Colonic mucosa (tissue), 4 donors: Measurements from ENCODE around the gene PRSS1. TPM values are rescaled to one million over a fixed set of nuclear protein-coding genes. Genes with fewer than 3 reads are reported as not detected.

Source experiments
- DNase-seq: peaks from one replicate; pipeline ENCODE4 v3.0.0-alpha.2; 2020
- H3K27ac ChIP-seq: fragments of 200-600 bp; one replicate; pipeline ENCODE4 v1.8.0; 2021
- H3K27me3 ChIP-seq: fragments of 200-600 bp; one replicate; pipeline ENCODE4 v1.8.0; 2021
- H3K36me3 ChIP-seq: fragments of 200-600 bp; one replicate; pipeline ENCODE4 v1.8.0; 2021
- H3K4me1 ChIP-seq: fragments of 200-600 bp; one replicate; pipeline ENCODE4 v1.8.0; 2021; ENCODE audit warnings: mild to moderate bottlenecking
- H3K4me3 ChIP-seq: fragments of 200-600 bp; one replicate; pipeline ENCODE4 v1.8.0; 2021
- H3K9ac ChIP-seq, 2 donors: one replicate each; pipeline ENCODE4 v1.7.0; 2013; ENCODE audit warnings: control low read depth in 2 of 2, low read depth in 2 of 2, low read length in 2 of 2
- H3K9me3 ChIP-seq: fragments of 200-600 bp; one replicate; pipeline ENCODE4 v1.8.0; 2021
- CTCF ChIP-seq: fragments of 200-600 bp; IDR thresholded peaks from one replicate; pipeline ENCODE4 v1.8.0; 2022; ENCODE audit warnings: antibody characterized with exemption, mild to moderate bottlenecking
- intact Hi-C: fragments of 100-400 bp; cut with DNase I; formaldehyde crosslinking; loops from one replicate; pipeline ENCODE4 v1.14.1; 2022
- total RNA-seq, 2 donors: library from RNA; stranded (reverse); fragmentation: NEBNext Ultra II Directional in 1 of 2; extraction: Animal tissue kit (Norgen Biotek cat#: 25700) in 1 of 2; gene quantifications; one replicate each; pipeline ENCODE4 v1.2.1, GENCODE V29; 2021
- donor health status: healthy.
- donor health status: DM: no; HTN: no; CAD: no.
- donor health status: DM: no; HTN: no; CAD: no.

The PRSS1 gene
- total RNA-seq, 2 donors from 2014 or later: 41.2 TPM; not detected in 1

- H3K27ac ChIP-seq: no peak overlapping the region
- H3K4me1 ChIP-seq: no peaks in the 10 kb centered on the region
- H3K9ac ChIP-seq: no peak overlapping the region
- H3K36me3 ChIP-seq: no peaks in the 10 kb centered on the region
- no peaks in the 10 kb centered on the region for H3K9me3 ChIP-seq
- no peak overlapping the region for H3K4me3 ChIP-seq
- H3K27me3 ChIP-seq: no peaks in the 10 kb centered on the region
- intact Hi-C loops: loop anchor here (10.0 kb wide), 1 partner anchor 183 kb away; no protein-coding TSS in a partner anchor
- no peak for DNase-seq
- no peak for TF ChIP-seq CTCF
These were observed 38.5 kb downstream of the PRSS1 start for GRCh38 chr7:142787783-142788182.

- intact Hi-C loops: loop anchor here (10.0 kb wide), 1 partner anchor 184 kb away; no protein-coding TSS in a partner anchor
- Histone ChIP-seq H3K9ac (no peak overlapping the region), H3K4me3 (no peak overlapping the region), H3K27me3 (no peaks in the 10 kb centered on the region), H3K27ac (no peak overlapping the region), H3K9me3 (no peaks in the 10 kb centered on the region), H3K36me3 (no peaks in the 10 kb centered on the region), H3K4me1 (no peaks in the 10 kb centered on the region)
- DNase-seq: no peak
- no peak for TF ChIP-seq CTCF
These were observed 39.3 kb downstream of the PRSS1 start for GRCh38 chr7:142788303-142789289.

- Histone ChIP-seq H3K4me3 (no peak overlapping the region), H3K9ac (no peak overlapping the region), H3K4me1 (no peaks in the 10 kb centered on the region), H3K27ac (peak overlapping the region; percentile 40), H3K27me3 (no peaks in the 10 kb centered on the region), H3K9me3 (no peaks in the 10 kb centered on the region), H3K36me3 (no peaks in the 10 kb centered on the region)
- TF ChIP-seq CTCF: no peak
- intact Hi-C loops: loop anchor here (10.0 kb wide), 1 partner anchor 185 kb away; no protein-coding TSS in a partner anchor
- DNase-seq: no peak
These were observed 40.2 kb downstream of the PRSS1 start for GRCh38 chr7:142789441-142789840.

- H3K27ac ChIP-seq: peak overlapping the region; percentile 40
- no peaks in the 10 kb centered on the region for H3K9me3 ChIP-seq
- H3K9ac ChIP-seq: no peak overlapping the region
- DNase-seq: no peak
- peaks cover 3% of the 10 kb centered on the region for H3K27me3 ChIP-seq
- no peaks in the 10 kb centered on the region for H3K36me3 ChIP-seq
- H3K4me1 ChIP-seq: no peaks in the 10 kb centered on the region
- no peak overlapping the region for H3K4me3 ChIP-seq
- intact Hi-C loops: no loop called here
- TF ChIP-seq CTCF: no peak
These were observed 40.8 kb downstream of the PRSS1 start for GRCh38 chr7:142790056-142790455.

GRCh38 chr7:142790555-142790954 is 41.3 kb downstream of the PRSS1 start:
- Histone ChIP-seq H3K4me3 (no peak overlapping the region), H3K27ac (no peak overlapping the region), H3K27me3 (peaks cover 4% of the 10 kb centered on the region), H3K9me3 (no peaks in the 10 kb centered on the region), H3K9ac (no peak overlapping the region), H3K36me3 (no peaks in the 10 kb centered on the region), H3K4me1 (no peaks in the 10 kb centered on the region)
- TF ChIP-seq CTCF: no peak
- no peak for DNase-seq
- intact Hi-C loops: no loop called here
